Karpas-422 (cell line): ENCODE data around the gene BOD1. TPM values are rescaled to one million over a fixed set of nuclear protein-coding genes. Genes with fewer than 3 reads are reported as not detected.

Experiments
- DNase-seq: peaks from one replicate; pipeline ENCODE4 v3.0.0-alpha.2; 2015
- H2AFZ ChIP-seq: fragments of 200-600 bp; sonication (generic); 2 replicates; pipeline ENCODE4 v1.6.1; 2014; ENCODE audit warnings: antibody characterized with exemption, low read length, mixed read lengths
- H3K27ac ChIP-seq: fragments of 200-600 bp; sonication (generic); 2 replicates; pipeline ENCODE4 v1.5.1; 2014; ENCODE audit warnings: mild to moderate bottlenecking, low read length, moderate library complexity
- H3K27me3 ChIP-seq: fragments of 200-600 bp; sonication (generic); 2 replicates; pipeline ENCODE4 v1.6.1; 2014; ENCODE audit warnings: low read length, mixed read lengths
- H3K36me3 ChIP-seq: fragments of 200-600 bp; sonication (generic); 2 replicates; pipeline ENCODE4 v1.6.1; 2014; ENCODE audit warnings: low read length, mixed read lengths; ENCODE audit not compliant: insufficient read depth
- H3K4me1 ChIP-seq: fragments of 200-600 bp; sonication (generic); 2 replicates; pipeline ENCODE4 v1.6.1; 2014; ENCODE audit warnings: mild to moderate bottlenecking, low read length, mixed read lengths
- H3K4me2 ChIP-seq: fragments of 200-600 bp; sonication (generic); 2 replicates; pipeline ENCODE4 v1.6.1; 2014; ENCODE audit warnings: low read length, low read depth, mild to moderate bottlenecking; ENCODE audit not compliant: poor library complexity, severe bottlenecking
- H3K4me3 ChIP-seq: fragments of 200-600 bp; sonication (generic); 2 replicates; pipeline ENCODE4 v1.5.1; 2014; ENCODE audit warnings: mild to moderate bottlenecking, antibody characterized with exemption, low read length, mixed read lengths
- H3K79me2 ChIP-seq: fragments of 200-600 bp; sonication (generic); 2 replicates; pipeline ENCODE4 v1.6.1; 2014; ENCODE audit warnings: mild to moderate bottlenecking, low read length, mixed read lengths
- H3K9ac ChIP-seq: fragments of 200-600 bp; sonication (generic); 2 replicates; pipeline ENCODE4 v1.6.0; 2014; ENCODE audit warnings: low read length
- H3K9me2 ChIP-seq: fragments of 200-600 bp; sonication (generic), shearing (Covaris generic); replicated peaks from 2 replicates; pipeline ENCODE4 v1.6.0; 2014; ENCODE audit warnings: mild to moderate bottlenecking, low read length, moderate library complexity; ENCODE audit not compliant: insufficient read depth
- H3K9me3 ChIP-seq: fragments of 300-700, 200-600 bp; sonication (generic); 2 replicates; pipeline ENCODE4 v1.6.1; 2014; ENCODE audit warnings: low read length, mixed read lengths
- H4K20me1 ChIP-seq: fragments of 200-600 bp; sonication (generic); 2 replicates; pipeline ENCODE4 v1.6.1; 2014; ENCODE audit warnings: mild to moderate bottlenecking, antibody characterized with exemption, low read length, low read depth; ENCODE audit not compliant: insufficient read depth
- total RNA-seq: library from RNA; depleted of rRNA; stranded (reverse); fragments of >200 nt; shearing (Covaris generic); gene quantifications from 2 replicates; pipeline ENCODE4 v1.2.3, GENCODE V29; 2014; ENCODE audit warnings: low replicate concordance

Gene BOD1
- total RNA-seq, 1 experiment from 2014 or later: 28.4 TPM

GRCh38 chr5:173644673-173645436 is 28.4 kb upstream of the BOD1 start:
- Histone ChIP-seq H3K4me3 (peak overlapping the region; percentile 59), H2AFZ (peak overlapping the region; percentile 42), H3K4me2 (peak overlapping the region; percentile 79), H3K27ac (peak overlapping the region; percentile 97), H3K36me3 (no peaks in the 10 kb centered on the region), H3K9me2 (no peaks in the 10 kb centered on the region), H3K79me2 (no peaks in the 10 kb centered on the region), H4K20me1 (no peaks in the 10 kb centered on the region), H3K9ac (peak overlapping the region; percentile 74), H3K27me3 (no peaks in the 10 kb centered on the region), H3K9me3 (no peaks in the 10 kb centered on the region), H3K4me1 (peaks cover 66% of the 10 kb centered on the region)
- peak; percentile 85 for DNase-seq

- peak overlapping the region; percentile 74 for H3K9ac ChIP-seq
- H4K20me1 ChIP-seq: no peaks in the 10 kb centered on the region
- H3K79me2 ChIP-seq: no peaks in the 10 kb centered on the region
- peak overlapping the region; percentile 52; the same call in 1 of the 2 replicates for H2AFZ ChIP-seq
- peak overlapping the region; percentile 59 for H3K4me3 ChIP-seq
- peak overlapping the region; percentile 97 for H3K27ac ChIP-seq
- no peaks in the 10 kb centered on the region for H3K9me3 ChIP-seq
- no peaks in the 10 kb centered on the region for H3K36me3 ChIP-seq
- DNase-seq: peak; percentile 97
- H3K4me1 ChIP-seq: peaks cover 73% of the 10 kb centered on the region
- H3K27me3 ChIP-seq: no peaks in the 10 kb centered on the region
- peak overlapping the region; percentile 79 for H3K4me2 ChIP-seq
- H3K9me2 ChIP-seq: no peaks in the 10 kb centered on the region
Observed at GRCh38 chr5:173643964-173644363, 27.5 kb upstream of the BOD1 start.

DNA sequence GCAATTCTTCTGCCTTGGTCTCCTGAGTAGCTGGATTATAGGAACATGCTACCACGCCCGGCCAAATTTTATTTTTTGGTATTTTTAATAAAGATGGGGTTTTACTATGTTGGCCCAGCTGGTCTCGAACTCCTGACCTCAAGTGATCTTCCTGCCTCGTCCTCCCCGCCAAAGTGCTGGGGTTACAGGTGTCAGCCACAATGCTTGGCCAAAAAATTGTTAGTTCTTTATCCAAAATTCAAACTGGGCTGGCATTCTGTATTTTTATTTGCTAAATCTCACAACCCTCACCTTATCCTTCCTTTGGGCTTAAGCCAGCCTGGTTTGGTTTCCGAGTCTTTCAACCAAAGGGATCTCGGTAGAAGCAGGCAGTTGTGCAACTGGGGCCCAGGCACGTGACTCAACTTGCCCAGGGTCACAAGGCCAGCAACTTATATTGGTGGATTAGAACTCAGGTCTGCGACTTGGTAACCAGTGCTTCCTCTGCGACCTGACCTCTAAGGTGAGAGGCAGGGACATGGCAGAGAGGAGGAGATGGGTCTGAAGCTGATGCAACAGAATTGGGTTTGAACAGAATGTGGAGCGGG is 26.5 kb upstream of the BOD1 start:
- Histone ChIP-seq H3K4me1 (peaks cover 83% of the 10 kb centered on the region), H3K36me3 (no peaks in the 10 kb centered on the region), H3K9me2 (no peaks in the 10 kb centered on the region), H2AFZ (no peak overlapping the region), H3K9ac (peak overlapping the region; percentile 74), H4K20me1 (no peaks in the 10 kb centered on the region), H3K9me3 (no peaks in the 10 kb centered on the region), H3K4me2 (peak overlapping the region; percentile 79), H3K79me2 (no peaks in the 10 kb centered on the region), H3K4me3 (peak overlapping the region; percentile 59; the same call in 1 of the 2 replicates), H3K27ac (peak overlapping the region; percentile 97), H3K27me3 (no peaks in the 10 kb centered on the region)
- DNase-seq: peak; percentile 67

DNA sequence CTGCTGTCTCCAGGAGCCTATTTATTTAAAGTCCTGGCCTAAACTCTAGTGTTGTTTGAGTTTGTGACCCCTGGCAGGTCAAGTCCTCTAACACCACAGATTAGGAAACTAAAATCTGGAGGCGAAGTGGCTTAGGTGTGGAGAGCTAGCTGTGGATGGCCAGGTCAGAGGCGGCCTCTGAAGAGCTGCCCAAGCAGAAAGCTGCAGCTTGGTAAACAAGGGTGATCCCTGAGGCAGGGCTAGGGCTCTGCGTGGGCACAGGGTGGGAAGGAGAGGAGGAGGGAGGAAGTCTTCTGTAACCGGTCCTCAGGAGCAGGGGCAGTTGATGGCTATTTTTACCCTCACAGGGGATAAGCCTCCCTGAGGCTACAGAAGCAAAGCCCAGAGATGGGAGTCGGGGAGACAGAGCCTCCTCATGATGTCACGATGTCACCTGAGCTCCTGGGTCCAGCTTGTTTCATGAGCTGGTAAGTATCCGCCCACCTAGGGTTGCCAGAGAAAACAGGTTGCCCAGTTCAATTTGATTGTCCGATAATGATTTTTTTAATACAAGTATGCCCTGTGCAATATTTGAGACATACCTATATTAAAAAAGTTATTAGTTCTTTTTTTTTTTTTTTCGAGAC is 25.9 kb upstream of the BOD1 start:
- H3K36me3 ChIP-seq: no peaks in the 10 kb centered on the region
- H3K27ac ChIP-seq: peak overlapping the region; percentile 97
- H3K79me2 ChIP-seq: no peaks in the 10 kb centered on the region
- DNase-seq: no peak
- H4K20me1 ChIP-seq: no peaks in the 10 kb centered on the region
- H3K27me3 ChIP-seq: no peaks in the 10 kb centered on the region
- no peaks in the 10 kb centered on the region for H3K9me3 ChIP-seq
- H2AFZ ChIP-seq: peak overlapping the region; percentile 54; the same call in 1 of the 2 replicates
- H3K4me2 ChIP-seq: peak overlapping the region; percentile 79
- no peaks in the 10 kb centered on the region for H3K9me2 ChIP-seq
- H3K4me1 ChIP-seq: peaks cover 90% of the 10 kb centered on the region
- no peak overlapping the region for H3K4me3 ChIP-seq
- peak overlapping the region; percentile 46 for H3K9ac ChIP-seq

DNA sequence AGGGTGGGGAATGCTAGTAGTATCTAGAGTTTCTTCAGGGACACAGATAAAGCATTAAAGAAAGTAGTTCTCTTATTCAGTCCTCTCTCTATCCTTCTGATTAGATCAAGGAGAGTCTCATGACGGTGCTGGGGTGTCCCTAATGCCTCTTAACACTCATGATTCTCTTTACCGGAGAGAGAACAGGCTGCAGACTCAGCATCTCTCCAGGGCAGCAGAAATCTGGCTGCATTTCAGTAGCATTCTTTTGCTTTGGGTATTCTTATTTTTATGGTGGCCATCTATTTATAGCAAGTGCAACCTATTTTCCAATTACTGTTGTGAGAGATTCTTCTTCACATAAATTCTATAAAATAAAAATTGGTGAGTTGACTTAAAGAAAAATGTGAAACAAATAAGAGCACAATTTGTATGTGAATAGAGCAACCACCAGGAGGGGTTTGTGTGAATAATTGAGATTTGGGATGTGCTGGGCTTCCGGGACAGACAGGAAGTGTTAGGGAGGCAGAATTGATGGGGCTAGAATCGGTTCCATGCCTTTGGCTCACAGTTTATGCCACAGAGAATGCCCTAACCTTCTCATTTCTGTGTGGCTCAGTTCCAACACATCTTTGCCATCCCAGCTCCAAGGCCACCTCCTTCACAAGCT is 23.8 kb upstream of the BOD1 start:
- Histone ChIP-seq H3K4me1 (peaks cover 88% of the 10 kb centered on the region), H3K4me3 (no peak overlapping the region), H3K27ac (peak overlapping the region; percentile 97), H3K9me3 (no peaks in the 10 kb centered on the region), H3K4me2 (peak overlapping the region; percentile 2), H3K9ac (no peak overlapping the region), H3K9me2 (no peaks in the 10 kb centered on the region), H3K27me3 (no peaks in the 10 kb centered on the region), H3K79me2 (no peaks in the 10 kb centered on the region), H3K36me3 (no peaks in the 10 kb centered on the region), H4K20me1 (no peaks in the 10 kb centered on the region), H2AFZ (peak overlapping the region; percentile 78)
- peak; percentile 56 for DNase-seq

DNA sequence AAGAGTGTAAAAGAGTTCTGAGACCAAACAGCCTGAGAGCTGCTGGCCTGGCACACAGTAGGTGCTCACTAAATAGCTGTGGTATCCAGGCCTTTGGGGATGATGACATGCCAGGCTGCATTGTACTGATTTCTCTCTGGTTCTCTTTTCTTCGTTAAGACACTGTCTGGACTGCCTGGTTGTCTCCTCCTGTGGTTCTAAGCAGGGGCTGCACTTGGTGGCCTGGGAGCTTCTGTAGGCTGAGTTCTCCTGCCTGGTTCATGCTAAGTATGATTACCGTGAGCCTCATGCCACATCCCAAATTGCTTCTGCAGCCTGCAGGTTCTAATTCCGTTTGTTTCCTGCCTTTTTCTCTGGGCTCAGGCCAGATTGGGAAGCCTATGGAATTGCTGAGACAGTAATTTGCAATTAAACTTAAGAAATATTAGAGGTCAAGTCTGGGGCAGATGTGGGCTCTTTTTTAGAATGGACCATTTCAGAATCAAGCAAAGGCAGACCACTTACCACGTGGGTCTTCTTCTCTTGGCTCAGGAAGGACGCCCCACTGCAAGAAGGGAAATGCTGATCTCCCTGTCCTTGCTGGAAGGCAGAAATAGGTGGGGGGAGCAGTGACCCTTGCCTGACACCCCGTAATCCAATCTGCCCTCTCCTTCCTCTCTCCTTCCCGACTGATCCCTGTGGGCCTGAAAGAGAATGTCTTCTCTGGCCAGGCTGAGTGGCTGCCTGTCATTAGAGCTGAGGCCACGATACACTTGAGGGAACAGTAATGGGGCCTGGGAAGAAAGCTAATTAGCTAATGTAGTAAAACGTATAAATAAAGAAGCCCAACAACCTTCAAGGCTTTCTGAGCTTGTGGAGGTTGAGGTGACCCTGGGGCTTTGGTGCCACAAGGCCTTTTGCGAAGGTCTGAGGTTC is 21.9 kb upstream of the BOD1 start:
- no peak overlapping the region for H3K4me2 ChIP-seq
- no peaks in the 10 kb centered on the region for H3K79me2 ChIP-seq
- peak; percentile 80 for DNase-seq
- no peaks in the 10 kb centered on the region for H4K20me1 ChIP-seq
- H3K4me1 ChIP-seq: peaks cover 79% of the 10 kb centered on the region
- no peaks in the 10 kb centered on the region for H3K27me3 ChIP-seq
- H3K36me3 ChIP-seq: no peaks in the 10 kb centered on the region
- H3K9me3 ChIP-seq: no peaks in the 10 kb centered on the region
- H2AFZ ChIP-seq: peak overlapping the region; percentile 68
- H3K9me2 ChIP-seq: no peaks in the 10 kb centered on the region
- no peak overlapping the region for H3K4me3 ChIP-seq
- H3K27ac ChIP-seq: peak overlapping the region; percentile 97
- H3K9ac ChIP-seq: peak overlapping the region; percentile 44; the same call in 1 of the 2 replicates

DNA sequence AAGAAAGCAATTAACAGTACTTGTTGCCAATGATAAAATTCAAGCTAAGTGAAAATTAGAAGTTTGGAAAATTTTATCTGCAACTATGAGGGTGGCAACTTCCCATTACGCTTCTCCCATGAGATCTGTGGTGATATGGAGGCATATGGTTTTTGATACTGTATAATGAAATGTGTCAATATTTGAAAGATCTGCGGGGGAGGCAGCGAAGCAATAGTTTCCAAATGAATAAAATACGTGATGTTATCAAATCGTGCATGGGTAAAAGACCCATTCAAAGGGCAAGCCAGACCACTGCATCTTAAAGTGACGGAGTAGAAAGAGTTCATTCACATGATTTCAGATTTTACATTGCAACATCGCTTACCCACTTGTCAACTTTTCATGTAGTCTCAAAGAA is 20.9 kb upstream of the BOD1 start:
- peaks cover 75% of the 10 kb centered on the region for H3K4me1 ChIP-seq
- no peak overlapping the region for H3K4me3 ChIP-seq
- no peaks in the 10 kb centered on the region for H3K9me2 ChIP-seq
- H4K20me1 ChIP-seq: no peaks in the 10 kb centered on the region
- peak overlapping the region; percentile 26 for H3K4me2 ChIP-seq
- DNase-seq: no peak
- H3K9ac ChIP-seq: peak overlapping the region; percentile 6; the same call in 1 of the 2 replicates
- no peaks in the 10 kb centered on the region for H3K36me3 ChIP-seq
- peak overlapping the region; percentile 68 for H2AFZ ChIP-seq
- H3K9me3 ChIP-seq: no peaks in the 10 kb centered on the region
- H3K79me2 ChIP-seq: no peaks in the 10 kb centered on the region
- H3K27ac ChIP-seq: peak overlapping the region; percentile 97
- H3K27me3 ChIP-seq: no peaks in the 10 kb centered on the region
